ENCODE data around the gene NAXE. TPM values are rescaled to one million over a fixed set of nuclear protein-coding genes. Genes with fewer than 3 reads are reported as not detected.
"Not testable (repeated sequence)": the region's sequence is repeated elsewhere in the genome, so short reads cannot be mapped to it uniquely, and the experiment has no call there.

The NAXE gene
- total RNA-seq, 1 donor from 2014 or later = 85.3 TPM

DNA sequence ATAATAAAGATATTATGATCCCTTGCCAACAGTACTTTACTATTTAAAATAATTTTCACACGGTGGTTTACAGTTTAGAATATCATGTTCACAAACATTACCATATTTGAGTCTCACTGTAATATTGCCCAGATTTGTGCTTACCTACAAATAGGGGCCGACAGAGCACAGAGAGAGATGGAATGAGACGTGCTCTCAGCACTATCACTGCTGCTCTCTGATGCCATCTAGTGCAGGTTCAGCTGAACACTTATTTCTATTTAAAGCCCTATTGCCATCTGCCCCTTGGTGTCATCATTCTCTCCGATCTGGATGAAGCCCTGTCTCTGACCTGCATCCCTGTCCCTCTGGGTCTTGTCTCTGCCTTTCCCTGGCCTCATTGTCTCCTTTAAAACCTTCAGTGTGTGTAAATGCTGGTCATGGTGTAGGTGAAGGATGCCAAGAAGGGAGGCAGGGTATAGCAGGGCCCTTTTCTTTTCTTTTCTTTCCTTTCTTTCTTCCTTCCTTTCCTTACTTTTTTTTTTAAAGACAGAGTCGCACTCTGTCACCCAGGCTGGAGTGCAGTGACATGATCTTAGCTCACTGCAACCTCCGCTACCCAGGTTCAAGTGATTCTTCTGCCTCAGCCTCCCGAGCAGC lies 16.6 kb downstream of the NAXE start:
- intact Hi-C loops (cut with DNase I) = loop anchor here (1.0 to 2.0 kb wide), 3 partner anchors 24 to 223 kb away; no protein-coding TSS in a partner anchor
- H3K27ac ChIP-seq = no peak overlapping the region
- H3K27me3 ChIP-seq = no peaks in the 10 kb centered on the region
- TF ChIP-seq, protein P1, sequence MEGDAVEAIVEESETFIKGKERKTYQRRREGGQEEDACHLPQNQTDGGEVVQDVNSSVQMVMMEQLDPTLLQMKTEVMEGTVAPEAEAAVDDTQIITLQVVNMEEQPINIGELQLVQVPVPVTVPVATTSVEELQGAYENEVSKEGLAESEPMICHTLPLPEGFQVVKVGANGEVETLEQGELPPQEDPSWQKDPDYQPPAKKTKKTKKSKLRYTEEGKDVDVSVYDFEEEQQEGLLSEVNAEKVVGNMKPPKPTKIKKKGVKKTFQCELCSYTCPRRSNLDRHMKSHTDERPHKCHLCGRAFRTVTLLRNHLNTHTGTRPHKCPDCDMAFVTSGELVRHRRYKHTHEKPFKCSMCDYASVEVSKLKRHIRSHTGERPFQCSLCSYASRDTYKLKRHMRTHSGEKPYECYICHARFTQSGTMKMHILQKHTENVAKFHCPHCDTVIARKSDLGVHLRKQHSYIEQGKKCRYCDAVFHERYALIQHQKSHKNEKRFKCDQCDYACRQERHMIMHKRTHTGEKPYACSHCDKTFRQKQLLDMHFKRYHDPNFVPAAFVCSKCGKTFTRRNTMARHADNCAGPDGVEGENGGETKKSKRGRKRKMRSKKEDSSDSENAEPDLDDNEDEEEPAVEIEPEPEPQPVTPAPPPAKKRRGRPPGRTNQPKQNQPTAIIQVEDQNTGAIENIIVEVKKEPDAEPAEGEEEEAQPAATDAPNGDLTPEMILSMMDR (IDR thresholded peaks at IDR 0.05) = peak; percentile 80 to 86 (median 82)
- H3K9me3 ChIP-seq = no peaks in the 10 kb centered on the region
- no peak for DNase-seq (ENCODE audit: low spot score in 2 of 2)
- peak overlapping the region in 1 of 2 donors; percentile 15 for H3K4me3 ChIP-seq
- no peaks in the 10 kb centered on the region for H3K4me1 ChIP-seq
- H3K36me3 ChIP-seq = no peaks in the 10 kb centered on the region

DNA sequence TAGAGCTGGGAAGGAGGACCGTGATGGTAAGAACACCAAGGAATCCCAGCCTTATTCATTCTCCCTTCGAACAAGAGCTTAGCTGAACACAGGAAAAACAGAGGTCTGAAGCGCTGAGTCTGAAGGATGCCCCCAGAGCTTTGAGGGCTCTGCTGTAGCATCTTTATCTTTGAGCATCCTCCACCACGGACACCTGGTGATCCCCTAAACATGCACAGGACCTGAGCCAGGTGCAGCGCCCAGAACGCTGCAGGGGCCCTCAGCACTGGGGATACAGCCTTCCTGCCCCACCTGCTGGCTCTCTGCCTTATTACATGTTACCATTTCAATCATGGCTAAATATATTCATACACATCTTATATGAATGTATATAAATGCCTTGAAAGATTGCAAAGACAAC lies 17.4 kb downstream of the NAXE start:
- TF ChIP-seq, protein P1 (IDR thresholded peaks at IDR 0.05) = peak in 1 of 3 experiments; percentile 8
- no peak for DNase-seq (ENCODE audit: low spot score in 2 of 2)
- intact Hi-C loops (cut with DNase I) = loop anchor here (1.0 to 2.0 kb wide), 3 partner anchors 25 to 224 kb away; no protein-coding TSS in a partner anchor

DNA sequence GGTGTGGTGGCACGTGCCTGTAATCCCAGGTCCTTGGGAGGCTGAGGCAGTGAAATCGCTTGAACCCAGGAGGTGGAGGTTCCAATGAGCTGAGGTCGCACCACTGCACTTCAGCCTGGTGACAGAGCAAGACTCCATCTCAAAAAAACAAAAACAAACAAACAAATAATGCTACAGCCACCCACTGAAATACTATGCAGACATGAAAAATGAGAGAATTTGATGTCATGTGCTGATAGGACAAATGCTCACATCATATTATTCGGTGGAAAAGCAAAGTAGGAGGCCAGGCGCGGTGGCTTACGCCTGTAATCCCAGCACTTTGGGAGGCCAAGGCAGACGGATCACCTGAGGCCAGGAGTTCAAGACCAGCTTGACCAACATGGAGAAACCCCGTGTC lies 18.5 kb downstream of the NAXE start:
- H3K4me1 ChIP-seq; H3K9me3 ChIP-seq; H3K36me3 ChIP-seq; H3K4me3 ChIP-seq; DNase-seq (ENCODE audit: low spot score in 2 of 2); intact Hi-C loops (cut with DNase I); H3K27ac ChIP-seq; H3K27me3 ChIP-seq: not testable (repeated sequence)

More for the DNA sequence above, 17.4 kb downstream of the NAXE start:
- Histone ChIP-seq H3K4me1 (no peaks in the 10 kb centered on the region), H3K27ac (no peak overlapping the region), H3K9me3 (no peaks in the 10 kb centered on the region), H3K4me3 (no peak overlapping the region), H3K27me3 (no peaks in the 10 kb centered on the region), H3K36me3 (no peaks in the 10 kb centered on the region)

DNA sequence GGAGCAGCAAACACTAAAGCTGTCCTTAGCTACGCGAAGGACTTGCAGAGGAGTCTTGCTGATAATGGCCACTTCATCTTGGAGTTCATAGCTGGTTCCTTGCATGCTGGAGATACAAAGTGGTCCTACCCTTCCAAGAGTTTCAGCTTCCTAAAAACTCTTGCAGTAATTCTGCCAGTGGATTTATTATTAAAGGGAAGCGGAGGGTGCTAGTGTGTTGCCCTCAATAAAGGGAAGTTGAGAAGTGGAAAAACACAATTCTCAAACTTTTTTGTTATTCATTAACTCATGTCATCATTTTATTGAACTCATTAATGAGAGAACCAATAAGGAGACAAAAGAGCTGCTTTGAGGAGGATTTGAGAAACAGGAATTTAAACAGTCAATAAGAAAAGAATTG lies 21.1 kb downstream of the NAXE start:
- no peak overlapping the region for H3K4me3 ChIP-seq
- H3K9me3 ChIP-seq = no peaks in the 10 kb centered on the region
- H3K36me3 ChIP-seq = no peaks in the 10 kb centered on the region
- TF ChIP-seq, protein P1 (IDR thresholded peaks at IDR 0.05) = no peak
- H3K27me3 ChIP-seq = no peaks in the 10 kb centered on the region
- H3K4me1 ChIP-seq = peaks cover 2 to 4% of the 10 kb centered on the region in 2 donors
- intact Hi-C loops (cut with DNase I) = no loop called here
- H3K27ac ChIP-seq = no peak overlapping the region
- no peak for DNase-seq (ENCODE audit: low spot score in 2 of 2)

DNA sequence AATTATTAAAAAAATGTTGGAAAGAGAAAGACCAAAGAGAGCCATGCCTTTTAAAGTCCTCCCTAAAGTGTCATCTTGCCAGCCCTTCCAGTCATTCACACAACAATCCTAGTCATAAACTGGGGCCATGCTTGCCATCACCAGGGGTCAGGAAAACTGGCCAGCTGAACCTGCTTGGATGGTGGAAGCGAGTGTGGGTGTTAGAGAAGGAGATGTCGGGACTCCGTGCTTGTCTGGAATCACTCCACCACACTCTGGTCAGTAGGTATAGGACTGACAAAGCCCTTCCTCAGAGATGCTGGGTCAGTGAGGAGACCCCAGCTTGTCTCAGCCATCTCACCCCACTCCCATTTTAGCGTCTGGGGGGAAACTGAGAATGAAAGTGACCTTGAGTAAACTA lies 24.4 kb downstream of the NAXE start:
- intact Hi-C loops (cut with DNase I) = no loop called here
- peak overlapping the region; percentile 1 to 10 for H3K27ac ChIP-seq

DNA sequence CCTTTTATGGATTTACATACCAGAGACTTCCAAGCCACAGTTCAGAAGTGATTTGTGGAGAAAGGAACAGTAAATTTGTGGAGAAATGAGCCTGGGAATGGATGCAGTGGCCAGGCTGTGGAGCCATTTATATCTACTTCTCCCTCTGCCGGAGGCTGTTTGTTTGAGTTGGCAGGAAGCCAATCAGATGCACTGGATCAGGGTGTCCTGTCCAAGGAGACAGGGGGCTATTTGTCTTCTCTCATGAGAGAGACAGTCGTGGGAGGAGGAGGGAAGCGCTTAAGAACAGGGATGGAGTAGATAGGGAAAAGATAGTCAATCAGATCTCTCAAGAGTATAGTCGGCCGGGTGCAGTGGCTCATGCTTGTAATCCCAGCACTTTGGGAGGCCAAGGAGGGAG lies 24.9 kb downstream of the NAXE start:
- no peaks in the 10 kb centered on the region for H3K9me3 ChIP-seq
- H3K27me3 ChIP-seq = no peaks in the 10 kb centered on the region
- H3K4me1 ChIP-seq = peaks cover 2 to 4% of the 10 kb centered on the region in 2 donors
- H3K4me3 ChIP-seq = no peak overlapping the region
- intact Hi-C loops (cut with DNase I) = no loop called here
- H3K27ac ChIP-seq = peak overlapping the region; percentile 1 to 10
- TF ChIP-seq, protein P1 (IDR thresholded peaks at IDR 0.05) = no peak
- H3K36me3 ChIP-seq = no peaks in the 10 kb centered on the region
- no peak for DNase-seq (ENCODE audit: low spot score in 2 of 2)

More for the DNA sequence above, 24.4 kb downstream of the NAXE start:
- Histone ChIP-seq H3K4me1 (peaks cover 2 to 4% of the 10 kb centered on the region in 2 donors), H3K27me3 (no peaks in the 10 kb centered on the region), H3K36me3 (no peaks in the 10 kb centered on the region), H3K4me3 (no peak overlapping the region), H3K9me3 (no peaks in the 10 kb centered on the region)
- TF ChIP-seq, protein P1 (IDR thresholded peaks at IDR 0.05) = no peak
- no peak for DNase-seq (ENCODE audit: low spot score in 2 of 2)
